ENCODE measurements around the gene NR5A2.

NR5A2 gene

GRCh38 chr1:200027264-200027823 is at the start of gene NR5A2:
NR5A2 (plus strand) TSS chr1:200027710; CDS start chr1:200027848, 138 bp downstream.
- no peak for DNase-seq (ENCODE audit: low read depth in 2 of 2)
- no peak for TF ChIP-seq CTCF (IDR thresholded peaks at IDR 0.05; ENCODE audit: low read depth, low read length)
- no peak within 1 kb of the TSS for H3K4me3 ChIP-seq (replicated peaks in 1 of 2; ENCODE audit: low read depth in 2 of 2, low read length in 2 of 2)

- no peak overlapping the region for H3K4me3 ChIP-seq (replicated peaks in 1 of 2; ENCODE audit: low read depth in 2 of 2, low read length in 2 of 2)
- no peak for TF ChIP-seq CTCF (IDR thresholded peaks at IDR 0.05; ENCODE audit: low read depth, low read length)
- DNase-seq (ENCODE audit: low read depth in 2 of 2) = peak; percentile 26 to 44
Measured at GRCh38 chr1:199978408-199978940, 49.0 kb upstream of the NR5A2 start.

- no peak for TF ChIP-seq CTCF (IDR thresholded peaks at IDR 0.05; ENCODE audit: low read depth, low read length)
- H3K4me3 ChIP-seq (replicated peaks in 1 of 2; ENCODE audit: low read depth in 2 of 2, low read length in 2 of 2) = no peak overlapping the region
- no peak for DNase-seq (ENCODE audit: low read depth in 2 of 2)
Measured at GRCh38 chr1:199979071-199979470, 48.4 kb upstream of the NR5A2 start.

GRCh38 chr1:199981584-199981983 is 45.9 kb upstream of the NR5A2 start:
- no peak for TF ChIP-seq CTCF (IDR thresholded peaks at IDR 0.05; ENCODE audit: low read depth, low read length)
- DNase-seq (ENCODE audit: low read depth in 2 of 2) = no peak
- H3K4me3 ChIP-seq (replicated peaks in 1 of 2; ENCODE audit: low read depth in 2 of 2, low read length in 2 of 2) = no peak overlapping the region

GRCh38 chr1:199982606-199983005 is 44.9 kb upstream of the NR5A2 start:
- H3K4me3 ChIP-seq (replicated peaks in 1 of 2; ENCODE audit: low read depth in 2 of 2, low read length in 2 of 2) = no peak overlapping the region
- no peak for TF ChIP-seq CTCF (IDR thresholded peaks at IDR 0.05; ENCODE audit: low read depth, low read length)
- DNase-seq (ENCODE audit: low read depth in 2 of 2) = no peak

- TF ChIP-seq CTCF (IDR thresholded peaks at IDR 0.05; ENCODE audit: low read depth, low read length) = no peak
- H3K4me3 ChIP-seq (replicated peaks in 1 of 2; ENCODE audit: low read depth in 2 of 2, low read length in 2 of 2) = no peak overlapping the region
- no peak for DNase-seq (ENCODE audit: low read depth in 2 of 2)
Measured at GRCh38 chr1:199983531-199983930, 44.0 kb upstream of the NR5A2 start.

Measured in cardiac fibroblast (primary cell).